Measurements from ENCODE around the gene MEIS3.
A peak's percentile ranks its signal among the peaks of the same experiment; 100 is the strongest.

MEIS3 gene

GRCh38 chr19:47435196-47435595, 15.9 kb upstream of the MEIS3 start:
- no peak for DNase-seq (ENCODE audit: low spot score)

GRCh38 chr19:47434088-47434487, 14.8 kb upstream of the MEIS3 start:
- no peak for DNase-seq (ENCODE audit: low spot score)

GRCh38 chr19:47433121-47433520, 13.8 kb upstream of the MEIS3 start:
- DNase-seq (ENCODE audit: low spot score): no peak

GRCh38 chr19:47432499-47432898, 13.2 kb upstream of the MEIS3 start:
- DNase-seq (ENCODE audit: low spot score): no peak

GRCh38 chr19:47432091-47432490, 12.8 kb upstream of the MEIS3 start:
- DNase-seq (ENCODE audit: low spot score): no peak

- no peak for DNase-seq (ENCODE audit: low spot score)
These were observed 10.9 kb upstream of the MEIS3 start for GRCh38 chr19:47430041-47430802.

GRCh38 chr19:47429140-47429793, 9.9 kb upstream of the MEIS3 start:
- DNase-seq (ENCODE audit: low spot score): no peak

- DNase-seq (ENCODE audit: low spot score): peak; percentile 81
These were observed 9.0 kb upstream of the MEIS3 start for GRCh38 chr19:47428177-47428894.

- DNase-seq (ENCODE audit: low spot score): peak; percentile 67
These were observed 8.2 kb upstream of the MEIS3 start for GRCh38 chr19:47427241-47428176.

GRCh38 chr19:47423203-47423882, 4.0 kb upstream of the MEIS3 start:
- no peak for DNase-seq (ENCODE audit: low spot score)

GRCh38 chr19:47422417-47423163, 3.3 kb upstream of the MEIS3 start:
- DNase-seq (ENCODE audit: low spot score): no peak

GRCh38 chr19:47421844-47422395, 2.6 kb upstream of the MEIS3 start:
- no peak for DNase-seq (ENCODE audit: low spot score)

- no peak for DNase-seq (ENCODE audit: low spot score)
These were observed 2.0 kb upstream of the MEIS3 start for GRCh38 chr19:47421244-47421786.

GRCh38 chr19:47419789-47420188, 462 bp upstream of the MEIS3 start:
- no peak for DNase-seq (ENCODE audit: low spot score)

- no peak for DNase-seq (ENCODE audit: low spot score)
These were observed 666 bp downstream of the MEIS3 start for GRCh38 chr19:47418692-47419029.

GRCh38 chr19:47417746-47418691, 1.3 kb downstream of the MEIS3 start:
- DNase-seq (ENCODE audit: low spot score): no peak

GRCh38 chr19:47417107-47417745, 2.1 kb downstream of the MEIS3 start:
- no peak for DNase-seq (ENCODE audit: low spot score)

- DNase-seq (ENCODE audit: low spot score): no peak
These were observed 2.7 kb downstream of the MEIS3 start for GRCh38 chr19:47416643-47416985.
